HTR-8/SVneo (cell line): Measurements from ENCODE around the gene PAPOLB.

Source experiments
- DNase-seq: peaks from one replicate; pipeline ENCODE4 v3.0.0; 2011; ENCODE audit warnings: low spot score, mixed read lengths; ENCODE audit not compliant: insufficient read length
- FAIRE-seq: peaks from 2 replicates; lab custom pipeline; 2011; peaks lifted over from hg19 to GRCh38; lab: Jason Lieb, UNC

PAPOLB gene

GRCh38 chr7:4808565-4808964, 53.3 kb downstream of the PAPOLB start:
- FAIRE-seq (no peak), DNase-seq (no peak)

- DNase-seq (no peak), FAIRE-seq (no peak)
Measured at GRCh38 chr7:4808026-4808425, 53.8 kb downstream of the PAPOLB start.
